SHP77 treated with DMSO at 0.1 percent for 48 hours (cell line): ENCODE measurements around the gene COL5A1.
"Not testable (repeated sequence)": the region's sequence is repeated elsewhere in the genome, so short reads cannot be mapped to it uniquely, and the experiment has no call there.

Experiments
- DNase-seq: peaks from one replicate; lab custom pipeline; 2025; lab: John Stamatoyannopoulos, UW

COL5A1 gene

GRCh38 chr9:134709512-134710270 lies 68.1 kb downstream of the COL5A1 start:
- no peak for DNase-seq

DNA sequence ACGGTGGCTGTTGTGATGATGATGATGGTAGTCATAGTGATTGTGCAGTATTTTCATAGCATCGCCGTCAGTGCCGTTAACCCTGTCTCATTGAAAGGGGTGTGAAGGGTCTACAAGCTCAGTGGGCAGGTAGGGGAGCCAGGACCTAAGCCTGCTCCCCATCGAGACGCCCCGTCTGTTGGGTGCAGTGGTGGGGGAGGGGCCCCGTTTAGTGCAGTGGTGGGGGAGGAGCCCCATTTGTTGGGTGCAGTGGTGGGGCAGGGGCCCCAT lies 68.6 kb downstream of the COL5A1 start:
- DNase-seq, result no peak

- no peak for DNase-seq
These were observed 69.3 kb downstream of the COL5A1 start for GRCh38 chr9:134710901-134711300.

DNA sequence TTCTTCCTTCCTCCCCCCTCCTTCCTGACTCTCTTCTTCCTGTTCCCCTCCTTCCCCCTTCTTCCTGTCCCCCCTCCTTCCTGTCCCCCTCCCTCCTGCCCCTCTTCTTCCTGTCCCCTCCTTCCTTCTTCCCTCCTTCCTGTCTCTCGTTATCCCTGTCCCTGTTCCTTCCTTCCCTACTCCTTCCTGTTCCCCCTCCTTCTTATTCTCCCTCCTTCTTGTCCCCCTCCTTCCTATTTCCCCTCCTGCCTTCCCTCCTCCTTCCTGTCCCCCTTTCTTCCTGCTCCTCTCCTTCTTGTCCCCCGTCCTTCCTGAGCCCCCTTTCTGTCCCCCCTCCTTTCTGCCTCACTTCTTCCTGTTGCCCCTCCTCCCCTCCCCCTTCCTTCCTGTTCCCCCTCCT lies 70.6 kb downstream of the COL5A1 start:
- no peak for DNase-seq

DNA sequence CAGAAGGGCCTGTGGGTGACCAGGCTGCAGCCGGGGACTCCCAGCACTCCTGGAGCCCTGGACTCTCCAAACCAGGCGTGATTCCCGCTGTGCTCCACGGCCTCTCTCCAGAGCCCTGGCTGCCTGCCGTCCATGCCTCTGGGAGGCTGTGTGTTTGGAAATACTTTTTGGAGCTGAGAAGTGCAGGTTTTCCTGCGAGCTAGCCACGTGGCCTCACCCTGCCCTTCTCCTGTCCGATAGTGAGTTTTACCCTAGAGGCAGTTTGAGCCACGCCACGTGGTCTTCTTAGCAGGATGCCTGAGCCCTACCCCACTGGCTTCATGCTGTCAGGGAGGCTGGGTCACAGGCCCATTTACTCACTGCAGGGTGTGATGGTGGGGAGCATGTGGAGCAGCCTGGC lies 71.3 kb downstream of the COL5A1 start:
- DNase-seq, result no peak

DNA sequence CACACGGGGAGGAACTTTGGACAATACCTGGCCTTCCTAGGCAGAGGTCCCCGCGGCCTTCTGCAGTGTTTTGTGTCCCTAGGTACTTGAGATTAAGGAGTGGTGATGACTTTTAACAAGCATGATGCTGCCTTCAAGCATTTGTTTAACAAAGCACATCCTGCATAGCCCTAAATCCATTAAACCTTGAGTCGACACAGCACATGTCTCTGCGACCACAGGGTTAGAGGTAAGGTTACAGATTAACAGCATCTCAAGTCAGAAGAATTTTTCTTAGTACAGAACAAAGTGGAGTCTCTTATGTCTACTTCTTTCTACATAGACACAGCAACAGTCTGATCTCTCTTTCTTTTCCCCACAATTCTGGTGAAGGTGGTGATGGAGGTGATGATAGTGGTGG lies 73.9 kb downstream of the COL5A1 start:
- DNase-seq, result not testable (repeated sequence)

GRCh38 chr9:134716067-134716466 lies 74.5 kb downstream of the COL5A1 start:
- DNase-seq, result no peak

- DNase-seq, result no peak
These were observed 75.5 kb downstream of the COL5A1 start for GRCh38 chr9:134717056-134717455.

DNA sequence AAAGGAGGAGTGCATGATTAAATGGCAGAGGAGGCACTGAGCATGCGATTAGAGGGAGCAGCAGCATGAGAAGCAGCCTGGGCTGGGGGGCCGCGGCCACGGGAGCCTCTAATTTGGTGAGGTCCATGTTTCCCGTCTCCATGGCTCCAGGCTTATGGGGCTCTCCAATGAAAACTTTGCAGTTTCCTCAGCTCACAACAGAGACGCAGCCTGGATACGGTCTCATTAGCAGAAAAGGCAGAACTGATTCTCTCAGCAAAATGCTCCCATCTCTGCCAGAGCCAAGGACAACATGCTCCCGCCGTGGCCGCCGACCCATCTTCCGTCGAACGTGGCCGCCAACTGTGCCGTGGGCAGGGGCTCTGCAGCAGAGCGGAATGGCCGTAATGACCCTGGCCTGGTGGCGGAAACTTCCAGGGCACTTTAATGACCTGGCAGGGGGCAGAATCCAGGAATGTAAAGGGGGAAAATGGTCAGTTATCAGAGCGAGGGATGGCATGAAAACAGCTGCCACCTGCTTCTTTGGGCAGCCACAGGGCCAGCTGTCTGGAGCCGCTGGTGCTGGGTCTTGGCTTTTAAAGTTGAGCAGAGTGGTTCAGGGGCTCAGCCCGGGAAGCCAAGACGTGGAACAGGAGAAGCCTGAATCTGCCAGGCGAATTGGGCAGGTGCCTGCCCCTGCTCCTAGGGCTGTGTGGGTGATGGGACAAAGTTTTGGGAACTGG lies 76.5 kb downstream of the COL5A1 start:
- DNase-seq, result no peak

GRCh38 chr9:134719331-134719730 lies 77.7 kb downstream of the COL5A1 start:
- DNase-seq, result no peak

- no peak for DNase-seq
These were observed 78.6 kb downstream of the COL5A1 start for GRCh38 chr9:134720136-134720753.

GRCh38 chr9:134720796-134721195 lies 79.2 kb downstream of the COL5A1 start:
- DNase-seq, result no peak

GRCh38 chr9:134721344-134721743 lies 79.7 kb downstream of the COL5A1 start:
- DNase-seq, result no peak

DNA sequence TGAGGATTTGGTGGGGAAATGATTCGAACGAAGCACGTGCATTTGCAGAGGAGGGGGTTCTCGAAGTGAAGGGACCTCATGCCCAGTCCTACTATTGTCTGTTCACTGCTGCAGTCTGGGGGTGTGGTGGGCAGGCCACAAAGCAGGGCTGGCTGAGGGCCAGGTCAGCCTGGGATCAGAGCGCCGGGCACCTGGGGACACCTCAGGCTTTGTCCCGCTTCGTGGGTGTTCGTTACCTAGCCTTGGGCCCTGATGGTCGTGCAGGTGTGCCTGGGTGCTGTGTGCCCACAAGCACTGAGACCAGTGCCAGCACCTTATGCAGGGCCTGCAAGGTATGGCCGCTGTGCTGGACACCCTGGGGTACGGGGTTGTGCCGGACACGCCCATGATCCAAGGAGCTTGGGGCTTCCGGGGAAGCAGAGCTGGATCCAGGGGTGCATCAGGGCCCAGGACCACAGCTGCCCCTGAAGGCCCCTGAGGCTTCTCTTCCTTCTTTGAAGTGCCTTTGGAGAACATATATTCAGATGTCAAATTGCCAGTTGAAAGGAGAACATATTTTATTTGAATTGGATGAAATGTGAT lies 80.6 kb downstream of the COL5A1 start:
- DNase-seq, result no peak

DNA sequence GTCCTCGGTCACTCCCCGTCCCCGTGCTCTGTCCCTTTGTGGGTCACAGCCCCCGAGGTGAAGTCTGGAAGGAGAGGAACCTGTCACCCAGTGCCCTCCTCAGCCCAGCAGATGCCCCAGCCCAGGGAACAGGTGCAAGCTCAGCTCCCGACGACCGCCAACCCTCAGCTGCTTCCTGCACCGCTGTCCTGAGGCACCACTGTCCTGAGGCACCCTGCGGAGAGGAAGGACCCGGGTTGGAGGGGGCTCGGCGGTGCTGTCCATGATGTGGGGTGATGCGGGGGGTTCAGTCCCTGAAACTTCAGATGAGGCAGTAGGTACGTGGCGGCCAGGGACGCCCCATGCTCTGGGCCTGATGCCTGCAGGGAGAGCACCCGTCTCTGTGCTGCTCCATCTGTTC lies 81.4 kb downstream of the COL5A1 start:
- no peak for DNase-seq

GRCh38 chr9:134723491-134724190 lies 82.0 kb downstream of the COL5A1 start:
- DNase-seq, result no peak

- no peak for DNase-seq
These were observed 82.8 kb downstream of the COL5A1 start for GRCh38 chr9:134724202-134724911.

DNA sequence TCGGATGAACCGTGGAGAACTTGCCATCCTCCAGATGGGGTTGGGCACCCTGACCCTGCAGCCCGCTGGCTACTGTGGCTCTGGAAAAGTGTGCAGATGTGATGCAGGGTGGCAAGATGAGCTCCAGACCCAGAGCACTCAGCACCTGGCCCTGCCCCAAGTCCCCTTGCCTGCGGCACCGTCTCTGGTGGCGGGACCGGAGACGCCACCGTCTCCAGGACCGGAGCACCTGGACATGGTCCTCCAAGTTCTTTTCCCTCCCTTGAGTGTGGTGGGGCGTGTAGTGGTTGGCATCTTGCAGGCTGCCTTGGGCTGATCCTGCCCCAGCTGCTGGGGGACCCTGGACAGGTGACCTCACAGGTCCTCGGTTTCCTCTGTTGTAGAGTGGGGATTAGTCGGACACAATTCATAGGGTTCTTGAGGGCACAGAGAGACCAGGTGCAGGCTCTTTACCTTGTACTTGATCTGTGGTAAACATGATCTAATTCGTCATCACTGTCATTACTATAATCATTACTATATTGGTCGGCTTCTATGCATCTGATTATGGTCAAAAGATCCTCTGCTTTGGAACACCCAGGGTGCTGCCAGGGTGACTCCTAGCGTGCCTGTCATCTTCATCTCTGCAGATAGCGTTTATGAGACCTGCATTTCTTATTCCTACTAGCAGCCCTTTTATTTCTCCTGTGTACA lies 83.5 kb downstream of the COL5A1 start:
- DNase-seq, result no peak

DNA sequence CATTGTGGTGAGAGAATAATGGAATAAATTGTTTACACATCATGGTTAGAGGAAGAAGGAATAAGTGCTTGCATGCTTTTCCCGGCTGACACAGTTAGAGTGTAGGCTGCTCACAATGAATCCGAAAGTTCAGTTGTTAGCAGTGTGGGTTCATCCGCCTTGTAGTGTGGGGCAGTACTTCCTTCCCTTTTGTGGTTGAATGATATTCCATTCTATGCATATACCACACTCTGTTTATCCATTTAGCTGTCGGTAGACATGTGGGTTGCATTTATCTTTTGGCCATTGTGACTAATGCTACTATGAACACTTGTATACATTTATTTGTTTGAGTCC lies 84.0 kb downstream of the COL5A1 start:
- no peak for DNase-seq

GRCh38 chr9:134726026-134726721 lies 84.6 kb downstream of the COL5A1 start:
- DNase-seq, result no peak

- no peak for DNase-seq
These were observed 85.1 kb downstream of the COL5A1 start for GRCh38 chr9:134726722-134727034.
